Neural progenitor cell (in vitro differentiated cells): ENCODE results near the gene PIK3CB.

Experiments
- CTCF ChIP-seq: fragments of 200-600 bp; sonication (generic); IDR thresholded peaks from 2 replicates; pipeline ENCODE4 v1.5.1; 2017; ENCODE audit warnings: antibody characterized with exemption, mild to moderate bottlenecking
- EZH2 ChIP-seq: fragments of 200-600 bp; sonication (generic); IDR thresholded peaks from 2 replicates; pipeline ENCODE4 v1.6.1; 2017; ENCODE audit warnings: antibody characterized with exemption, mild to moderate bottlenecking, moderate library complexity
- EZH2phosphoT487 ChIP-seq: fragments of 200-600 bp; sonication (generic); IDR thresholded peaks from 2 replicates; pipeline ENCODE4 v1.6.1; 2017; ENCODE audit warnings: antibody characterized with exemption

GRCh38 chr3:138768946-138769345, 65.8 kb downstream of the PIK3CB start:
- TF ChIP-seq CTCF (no peak), EZH2phosphoT487 (no peak), EZH2 (no peak)
